GM23338 (cell line): ENCODE results near the gene CD47.

Experiments used
- EZH2 ChIP-seq: fragments of 200-600 bp; sonication (generic); IDR thresholded peaks from one replicate; pipeline ENCODE4 v1.8.0; 2017; ENCODE audit warnings: antibody characterized with exemption, mild to moderate bottlenecking, low read depth; ENCODE audit not compliant: unreplicated experiment
- EZH2phosphoT487 ChIP-seq: fragments of 200-600 bp; sonication (generic); IDR thresholded peaks from one replicate; pipeline ENCODE4 v1.8.1; 2018; ENCODE audit warnings: antibody characterized with exemption; ENCODE audit not compliant: unreplicated experiment
- POLR2AphosphoS5 ChIP-seq: IDR thresholded peaks from 2 replicates; pipeline ENCODE4 v1.6.1; 2016; ENCODE audit warnings: antibody characterized with exemption, low read depth
- STAT1 ChIP-seq: IDR thresholded peaks from one replicate; pipeline ENCODE4 v1.6.1; 2016; ENCODE audit warnings: antibody characterized with exemption; ENCODE audit not compliant: unreplicated experiment
- TF ChIP-seq, protein P1 (sequence below), 2 experiments: fragments of 200-600 bp in 1 of 2; sonication (generic) in 1 of 2; conservative IDR thresholded peaks; 2 replicates each; pipeline versions ENCODE4 v1.5.1 to v1.6.1; 2016 to 2017; ENCODE audit warnings: antibody characterized with exemption in 2 of 2, low read depth in 2 of 2, mild to moderate bottlenecking in 2 of 2, moderate library complexity in 1 of 2
- TF ChIP-seq, protein P2 (sequence below): IDR thresholded peaks from one replicate; pipeline ENCODE4 v1.6.1; 2018; ENCODE audit warnings: antibody characterized with exemption; ENCODE audit not compliant: unreplicated experiment

DNA sequence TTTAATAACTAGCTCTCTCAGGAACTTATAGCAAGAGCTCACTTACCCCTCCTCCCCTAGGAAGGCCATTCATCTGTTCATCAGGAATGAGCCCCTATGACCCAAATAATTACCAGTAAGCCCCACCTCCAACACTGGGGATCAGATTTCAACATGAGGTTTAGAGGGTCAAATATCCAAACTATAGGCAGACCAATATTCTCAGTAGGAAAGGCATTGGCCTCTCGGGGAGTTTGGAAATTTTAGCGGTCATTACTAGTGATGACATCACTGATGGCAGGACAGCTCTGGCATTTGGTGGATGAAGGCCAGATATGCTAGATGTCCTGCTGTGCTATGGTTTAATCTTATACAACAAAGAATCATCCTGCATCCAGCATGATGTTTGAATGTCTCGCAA is 15.2 kb upstream of the CD47 start:
- TF ChIP-seq EZH2phosphoT487: no peak
- TF ChIP-seq, protein P1, sequence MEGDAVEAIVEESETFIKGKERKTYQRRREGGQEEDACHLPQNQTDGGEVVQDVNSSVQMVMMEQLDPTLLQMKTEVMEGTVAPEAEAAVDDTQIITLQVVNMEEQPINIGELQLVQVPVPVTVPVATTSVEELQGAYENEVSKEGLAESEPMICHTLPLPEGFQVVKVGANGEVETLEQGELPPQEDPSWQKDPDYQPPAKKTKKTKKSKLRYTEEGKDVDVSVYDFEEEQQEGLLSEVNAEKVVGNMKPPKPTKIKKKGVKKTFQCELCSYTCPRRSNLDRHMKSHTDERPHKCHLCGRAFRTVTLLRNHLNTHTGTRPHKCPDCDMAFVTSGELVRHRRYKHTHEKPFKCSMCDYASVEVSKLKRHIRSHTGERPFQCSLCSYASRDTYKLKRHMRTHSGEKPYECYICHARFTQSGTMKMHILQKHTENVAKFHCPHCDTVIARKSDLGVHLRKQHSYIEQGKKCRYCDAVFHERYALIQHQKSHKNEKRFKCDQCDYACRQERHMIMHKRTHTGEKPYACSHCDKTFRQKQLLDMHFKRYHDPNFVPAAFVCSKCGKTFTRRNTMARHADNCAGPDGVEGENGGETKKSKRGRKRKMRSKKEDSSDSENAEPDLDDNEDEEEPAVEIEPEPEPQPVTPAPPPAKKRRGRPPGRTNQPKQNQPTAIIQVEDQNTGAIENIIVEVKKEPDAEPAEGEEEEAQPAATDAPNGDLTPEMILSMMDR (conservative IDR thresholded peaks at IDR 0.05; ENCODE audit: low read depth in 2 of 2): no peak
- no peak for TF ChIP-seq EZH2
- TF ChIP-seq, protein P2, sequence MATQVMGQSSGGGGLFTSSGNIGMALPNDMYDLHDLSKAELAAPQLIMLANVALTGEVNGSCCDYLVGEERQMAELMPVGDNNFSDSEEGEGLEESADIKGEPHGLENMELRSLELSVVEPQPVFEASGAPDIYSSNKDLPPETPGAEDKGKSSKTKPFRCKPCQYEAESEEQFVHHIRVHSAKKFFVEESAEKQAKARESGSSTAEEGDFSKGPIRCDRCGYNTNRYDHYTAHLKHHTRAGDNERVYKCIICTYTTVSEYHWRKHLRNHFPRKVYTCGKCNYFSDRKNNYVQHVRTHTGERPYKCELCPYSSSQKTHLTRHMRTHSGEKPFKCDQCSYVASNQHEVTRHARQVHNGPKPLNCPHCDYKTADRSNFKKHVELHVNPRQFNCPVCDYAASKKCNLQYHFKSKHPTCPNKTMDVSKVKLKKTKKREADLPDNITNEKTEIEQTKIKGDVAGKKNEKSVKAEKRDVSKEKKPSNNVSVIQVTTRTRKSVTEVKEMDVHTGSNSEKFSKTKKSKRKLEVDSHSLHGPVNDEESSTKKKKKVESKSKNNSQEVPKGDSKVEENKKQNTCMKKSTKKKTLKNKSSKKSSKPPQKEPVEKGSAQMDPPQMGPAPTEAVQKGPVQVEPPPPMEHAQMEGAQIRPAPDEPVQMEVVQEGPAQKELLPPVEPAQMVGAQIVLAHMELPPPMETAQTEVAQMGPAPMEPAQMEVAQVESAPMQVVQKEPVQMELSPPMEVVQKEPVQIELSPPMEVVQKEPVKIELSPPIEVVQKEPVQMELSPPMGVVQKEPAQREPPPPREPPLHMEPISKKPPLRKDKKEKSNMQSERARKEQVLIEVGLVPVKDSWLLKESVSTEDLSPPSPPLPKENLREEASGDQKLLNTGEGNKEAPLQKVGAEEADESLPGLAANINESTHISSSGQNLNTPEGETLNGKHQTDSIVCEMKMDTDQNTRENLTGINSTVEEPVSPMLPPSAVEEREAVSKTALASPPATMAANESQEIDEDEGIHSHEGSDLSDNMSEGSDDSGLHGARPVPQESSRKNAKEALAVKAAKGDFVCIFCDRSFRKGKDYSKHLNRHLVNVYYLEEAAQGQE: no peak
- TF ChIP-seq POLR2AphosphoS5: no peak
- no peak for TF ChIP-seq STAT1
